HepG2 (cell line): ENCODE results near the gene SPATA33. TPM values are rescaled to one million over a fixed set of nuclear protein-coding genes. Genes with fewer than 3 reads are reported as not detected.

ENCODE experiments used
- KAT7 ChIP-seq: IDR thresholded peaks from 2 replicates; pipeline ENCODE4 v1.6.1; 2018; ENCODE audit warnings: borderline replicate concordance, missing compliant biosample characterization
- MED1 ChIP-seq: sonication (generic); formaldehyde crosslinking; IDR thresholded peaks from 2 replicates; pipeline ENCODE4 v1.4.0; 2020; ENCODE audit warnings: missing genetic modification reagents
- PAWR ChIP-seq: sonication (generic); formaldehyde crosslinking; IDR thresholded peaks from 2 replicates; pipeline ENCODE4 v1.4.0; 2020; ENCODE audit warnings: missing genetic modification reagents, mild to moderate bottlenecking, borderline replicate concordance
- POLR2A ChIP-seq, 2 experiments: IDR thresholded peaks; 2 replicates each; pipeline ENCODE4 v1.6.1; 2011; ENCODE audit warnings: low read depth in 2 of 2, low read length in 2 of 2, mild to moderate bottlenecking in 1 of 2, moderate library complexity in 1 of 2; ENCODE audit not compliant: insufficient read depth in 1 of 2
- SALL1 ChIP-seq: sonication (generic); formaldehyde crosslinking; IDR thresholded peaks from 2 replicates; pipeline ENCODE4 v1.8.0; 2022; ENCODE audit warnings: mild to moderate bottlenecking, missing genetic modification reagents
- ZFX ChIP-seq: sonication (generic); formaldehyde crosslinking; IDR thresholded peaks from 2 replicates; pipeline ENCODE4 v1.4.0; 2020; ENCODE audit warnings: mild to moderate bottlenecking, low read depth, missing genetic modification reagents, moderate library complexity
- ZNF318 ChIP-seq: sonication (generic); formaldehyde crosslinking; IDR thresholded peaks from 2 replicates; pipeline ENCODE4 v1.4.0; 2020; ENCODE audit warnings: mild to moderate bottlenecking, missing genetic modification reagents
- ZNF83 ChIP-seq: sonication (generic); formaldehyde crosslinking; IDR thresholded peaks from 2 replicates; pipeline ENCODE4 v1.4.0; 2020; ENCODE audit warnings: missing genetic modification reagents, mild to moderate bottlenecking, borderline replicate concordance
- polyA plus RNA-seq, 8 experiments: library from polyadenylated mRNA; depleted of rRNA in 3 of 8; stranded (reverse) in 7 of 8; unstranded in 1 of 8; fragments of >200 nt; fragmentation: Illumina TruSeq in 4 of 8; extraction: Trizol in 4 of 8; gene quantifications; 2 replicates each; pipeline versions ENCODE4 v1.2.1 to v1.2.3, GENCODE V29; 2011 to 2016; ENCODE audit warnings: low read depth in 4 of 8, missing spikeins in 1 of 8, mixed read lengths in 1 of 8; ENCODE audit not compliant: insufficient read depth in 1 of 8
- total RNA-seq, 5 experiments: library from RNA; depleted of rRNA; stranded (reverse); fragments of >200 nt; fragmentation: Illumina TruSeq; extraction: Trizol; gene quantifications; 2 replicates each; pipeline ENCODE4 v1.2.3, GENCODE V29; 2016; ENCODE audit warnings: low read depth in 1 of 5

SPATA33 gene
- total and polyA plus RNA-seq, 2 of the 13 experiments (the other 11 are each of a cell fraction or from before 2014, with no cell fraction given): 5.7 to 11.0 TPM

GRCh38 chr16:89693289-89693731 is 35.7 kb downstream of the SPATA33 start (continued):
- 0 out of 2 replicates have a peak, but pooled peaks have one; percentile 23 for TF ChIP-seq ZNF318 (CRISPR knock-in tag)
- TF ChIP-seq PAWR: no peak
- peak; percentile 35; the same call in 1 of the 2 replicates for TF ChIP-seq ZFX (CRISPR knock-in tag)
- TF ChIP-seq SALL1 (CRISPR knock-in tag): 0 out of 2 replicates have a peak, but pooled peaks have one; percentile 4
- no peak for TF ChIP-seq ZNF83 (CRISPR knock-in tag)
- 0 out of 2 replicates have a peak, but pooled peaks have one; percentile 13 for TF ChIP-seq MED1 (CRISPR knock-in tag)
- TF ChIP-seq KAT7: no peak
- TF ChIP-seq POLR2A (IDR thresholded peaks at IDR 0.05; ENCODE audit: insufficient read depth in 1 of 2, low read depth in 2 of 2, low read length in 2 of 2): 0 out of 4 replicates have a peak, but pooled peaks of 1 of the 2 experiments have one; percentile 1
